HG03378 (cell line): ENCODE results near the gene PLEKHJ1.

ENCODE experiments used
- ATAC-seq: cut with Tn5 transposase; IDR thresholded peaks from one replicate; pipeline ENCODE4 v1.9.1; 2021; ENCODE audit warnings: mild to moderate bottlenecking, moderate library complexity; ENCODE audit not compliant: unreplicated experiment

PLEKHJ1 gene

DNA sequence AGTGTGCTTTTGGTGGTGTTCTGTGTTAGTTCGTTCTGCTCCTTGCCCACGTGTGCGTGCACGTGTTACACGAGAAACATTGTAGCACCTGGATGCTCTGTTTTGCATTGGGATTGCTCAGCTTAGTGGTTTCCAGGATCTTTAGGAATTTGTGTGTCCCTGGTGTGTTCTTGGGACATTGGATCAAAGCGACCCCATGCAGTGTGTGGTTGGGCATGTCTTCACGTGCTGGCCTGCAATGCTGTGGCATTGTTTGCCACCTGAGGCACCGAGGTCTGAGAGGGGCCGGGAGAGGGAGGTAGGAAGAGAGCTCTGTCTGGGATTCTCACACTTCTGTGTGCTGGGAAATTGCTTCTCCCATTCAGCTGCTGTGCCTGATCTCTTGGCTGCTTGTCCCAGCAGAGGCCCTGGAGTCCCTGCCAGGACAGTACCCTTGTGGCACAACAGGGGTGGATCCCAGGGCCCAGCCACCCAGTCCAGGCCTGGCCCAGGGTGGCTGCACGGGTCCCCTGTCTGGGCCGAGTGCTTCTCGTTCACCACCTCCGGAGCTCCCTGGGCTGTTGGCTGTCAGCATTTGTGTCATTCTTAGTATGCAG, 11.3 kb downstream of the PLEKHJ1 start:
- ATAC-seq: no peak

DNA sequence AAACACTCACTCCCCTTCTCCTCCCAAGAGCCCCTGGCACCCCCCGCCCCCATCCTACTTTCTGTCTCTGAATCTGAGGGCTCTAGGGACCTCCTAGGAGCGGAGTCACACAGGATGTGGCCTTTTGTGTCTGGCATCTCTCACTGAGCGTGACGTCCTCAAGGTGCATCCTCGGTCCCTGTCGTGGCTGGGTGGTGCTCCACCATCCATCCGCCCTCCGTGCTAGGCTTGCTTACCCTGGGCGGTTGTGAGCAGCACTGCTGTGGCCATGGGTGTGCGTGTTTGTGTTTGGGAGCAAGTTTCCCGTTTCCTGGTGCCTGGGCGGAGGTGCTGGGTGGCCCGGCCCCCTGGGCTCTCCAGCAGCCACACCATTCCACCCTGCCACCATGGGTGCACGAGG, 12.2 kb downstream of the PLEKHJ1 start:
- ATAC-seq: peak; percentile 44

GRCh38 chr19:2223391-2223790, 12.7 kb downstream of the PLEKHJ1 start:
- no peak for ATAC-seq

GRCh38 chr19:2221918-2222317, 14.2 kb downstream of the PLEKHJ1 start:
- ATAC-seq: no peak

DNA sequence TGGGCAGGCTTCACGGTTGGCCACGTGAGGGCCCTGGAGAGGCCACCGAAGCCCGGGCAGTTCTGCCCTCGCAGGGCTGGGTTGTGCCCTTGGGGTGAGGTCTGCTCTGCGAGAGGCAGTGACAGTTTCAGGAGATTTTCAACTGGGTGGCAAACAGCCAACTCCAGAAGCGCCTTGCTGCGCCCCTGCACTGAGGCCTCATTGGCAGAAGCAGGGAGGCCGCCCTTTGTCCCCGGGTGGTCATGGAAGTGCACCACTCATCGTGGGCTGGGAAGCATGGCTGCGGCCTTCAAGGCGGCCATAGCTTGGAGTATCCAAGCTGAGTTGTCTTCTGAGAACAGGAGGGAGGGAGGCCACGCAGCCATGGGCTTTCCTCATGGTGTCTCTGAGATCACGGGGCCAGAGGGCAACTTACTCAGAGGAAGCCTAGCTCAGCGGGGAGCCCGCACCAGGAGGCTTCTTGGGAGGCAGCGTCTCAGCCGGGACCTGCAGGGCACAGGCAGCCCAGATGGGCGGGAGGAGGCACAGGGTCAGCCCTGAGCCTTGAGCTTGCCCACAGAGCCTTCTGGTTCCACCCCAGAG, 14.8 kb downstream of the PLEKHJ1 start:
- ATAC-seq: no peak

GRCh38 chr19:2219726-2220125, 16.4 kb downstream of the PLEKHJ1 start:
- ATAC-seq: no peak

DNA sequence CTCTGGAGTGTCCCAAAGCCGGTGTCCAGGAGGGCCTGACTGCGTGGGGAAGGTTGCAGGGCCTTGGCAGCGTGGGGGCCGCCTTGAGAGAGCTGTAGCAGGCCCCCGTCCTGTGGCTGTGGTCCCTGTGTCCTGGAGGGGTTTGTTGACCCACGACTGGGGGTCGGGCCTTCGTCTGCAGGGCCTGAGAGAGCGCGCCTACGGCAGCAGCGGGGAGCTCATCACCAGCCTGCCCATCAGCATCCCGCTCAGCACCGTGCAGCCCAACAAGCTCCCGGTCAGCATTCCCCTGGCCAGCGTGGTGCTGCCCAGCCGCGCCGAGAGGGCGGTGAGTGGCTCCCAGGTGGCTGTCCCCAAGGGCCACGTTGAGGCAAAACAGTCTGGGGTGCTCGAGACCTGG, 18.5 kb downstream of the PLEKHJ1 start:
- ATAC-seq: no peak

- ATAC-seq: no peak
Measured at GRCh38 chr19:2216361-2217225, 19.5 kb downstream of the PLEKHJ1 start.

DNA sequence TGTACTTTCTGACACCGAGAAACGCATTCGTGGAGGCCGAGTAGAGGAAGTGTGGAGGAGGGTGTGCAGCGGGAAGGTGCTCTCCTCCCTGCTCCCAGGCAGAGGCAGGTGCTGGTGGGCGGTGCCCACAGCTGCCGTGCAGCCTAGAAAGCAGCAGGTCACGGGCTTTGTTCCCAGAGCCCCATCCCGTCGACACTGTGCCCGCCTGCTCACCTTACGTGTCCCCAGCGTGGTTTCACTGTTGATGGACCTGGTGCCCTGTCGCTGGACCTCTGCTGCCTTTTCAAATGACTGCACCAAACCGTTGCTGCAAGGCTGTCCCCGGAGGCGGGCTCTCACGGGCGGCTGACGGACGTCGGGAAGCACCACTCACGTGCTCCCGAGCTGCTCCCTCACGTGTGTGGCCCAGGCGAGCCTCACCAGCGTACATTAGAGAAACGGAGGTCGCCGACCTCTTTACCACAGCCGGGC, 20.8 kb downstream of the PLEKHJ1 start:
- ATAC-seq: no peak

DNA sequence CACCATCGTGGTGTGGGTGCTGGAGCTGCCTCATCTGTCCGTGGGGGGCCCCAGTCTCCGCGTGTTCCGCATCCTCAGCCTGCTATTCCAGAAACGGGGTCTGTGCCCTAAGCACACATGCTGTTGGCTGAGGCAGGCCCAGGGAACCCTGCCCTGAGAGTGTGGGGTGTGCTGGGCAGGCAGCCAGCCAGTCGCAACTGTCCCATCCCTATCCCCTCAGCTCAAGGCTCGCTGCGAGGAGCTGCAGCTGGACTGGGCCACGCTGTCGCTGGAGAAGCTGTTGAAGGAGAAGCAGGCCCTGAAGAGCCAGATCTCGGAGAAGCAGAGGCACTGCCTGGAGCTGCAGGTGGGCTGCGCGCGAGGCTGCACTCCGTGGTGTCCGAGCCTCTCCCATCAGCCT, 21.9 kb downstream of the PLEKHJ1 start:
- ATAC-seq: no peak

- ATAC-seq: no peak
Measured at GRCh38 chr19:2213799-2214198, 22.3 kb downstream of the PLEKHJ1 start.

GRCh38 chr19:2212861-2213711, 23.0 kb downstream of the PLEKHJ1 start:
- ATAC-seq: no peak

GRCh38 chr19:2210987-2211740, 25.0 kb downstream of the PLEKHJ1 start:
- no peak for ATAC-seq

DNA sequence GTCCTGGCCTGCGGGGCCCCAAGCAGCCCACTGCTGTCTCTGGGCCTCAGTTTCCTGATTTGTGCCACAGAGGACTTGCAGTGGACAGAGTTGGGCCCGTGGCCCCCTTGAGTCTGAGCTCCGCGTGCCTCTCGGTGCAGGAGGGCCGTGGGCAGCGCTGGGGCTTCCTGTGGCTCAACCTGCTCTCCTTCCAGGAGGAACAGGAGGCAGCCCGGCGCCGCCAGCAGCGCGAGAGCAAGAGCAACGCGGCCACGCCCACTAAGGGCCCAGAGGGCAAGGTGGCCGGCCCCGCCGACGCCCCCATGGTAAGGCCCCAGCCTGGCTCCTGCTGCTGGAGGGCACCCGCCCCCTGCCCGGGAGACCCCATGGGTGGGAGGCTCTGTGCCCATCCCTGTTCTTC, 25.9 kb downstream of the PLEKHJ1 start:
- no peak for ATAC-seq

DNA sequence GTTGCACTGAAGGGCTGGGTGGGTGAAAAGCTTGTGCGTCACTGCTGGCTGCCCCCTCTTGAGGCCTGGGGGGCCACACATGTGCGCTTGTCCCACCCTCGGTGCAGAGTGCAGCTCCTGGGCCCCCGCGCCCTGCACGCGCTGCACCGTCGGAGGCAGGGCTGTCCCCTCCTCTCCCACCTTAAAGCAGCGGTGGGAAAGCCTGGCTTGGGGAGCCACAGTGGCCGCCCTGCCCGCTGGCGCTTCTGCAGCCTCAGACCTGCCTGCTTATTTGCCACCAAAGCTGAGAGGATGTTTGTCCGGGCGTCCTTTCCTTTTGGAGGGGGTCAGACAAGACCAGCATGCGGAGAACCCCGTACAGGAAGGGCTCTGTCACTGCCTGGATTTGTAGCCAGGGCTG, 26.7 kb downstream of the PLEKHJ1 start:
- ATAC-seq: no peak

- ATAC-seq: no peak
Measured at GRCh38 chr19:2208975-2209374, 27.2 kb downstream of the PLEKHJ1 start.

GRCh38 chr19:2207991-2208860, 27.9 kb downstream of the PLEKHJ1 start:
- ATAC-seq: no peak

DNA sequence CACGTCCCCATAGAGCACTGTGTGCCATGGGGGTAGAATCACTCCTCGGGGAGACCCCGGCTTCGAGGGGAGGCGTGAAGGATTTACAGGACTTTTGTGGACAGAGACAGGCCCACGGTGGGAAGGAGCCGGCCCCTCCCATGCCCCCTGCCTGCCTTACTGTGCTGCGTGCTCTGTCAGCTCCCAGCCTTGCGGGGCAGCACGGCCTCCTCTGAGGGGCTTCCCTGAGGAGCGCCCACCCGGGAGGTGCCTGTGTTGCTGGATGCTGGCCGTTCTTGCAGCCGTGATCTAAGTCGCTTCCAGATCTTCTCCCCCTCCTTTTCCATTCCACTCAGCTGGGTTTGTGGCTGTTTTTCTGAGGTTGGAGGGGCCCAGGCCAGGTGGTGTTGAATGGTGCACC, 29.1 kb downstream of the PLEKHJ1 start:
- no peak for ATAC-seq

DNA sequence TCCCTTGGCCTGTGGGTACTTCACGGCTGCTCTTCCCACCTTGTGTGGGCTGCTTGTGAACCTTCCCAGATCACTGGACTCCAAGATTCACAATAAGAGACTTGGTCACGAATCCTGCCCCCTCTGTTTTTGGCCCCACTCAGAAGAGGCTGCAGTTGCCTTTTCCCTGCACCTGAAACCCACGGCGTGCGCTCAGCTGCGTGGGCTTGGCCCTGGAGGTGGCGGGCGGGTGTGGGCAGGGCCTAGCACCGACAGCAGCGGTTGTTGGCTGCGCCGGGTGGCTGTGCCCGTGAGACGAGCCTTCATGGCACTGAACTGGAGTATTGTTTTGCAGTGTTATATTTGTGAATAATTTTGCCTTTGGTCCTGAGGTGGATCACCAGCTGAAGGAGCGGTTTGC, 33.8 kb downstream of the PLEKHJ1 start:
- no peak for ATAC-seq
